PC-3 (cell line): ENCODE results near the gene FBXL13.

Source experiments
- CTCF ChIP-seq: fragments of 300-600 bp; sonication (generic); conservative IDR thresholded peaks from 2 replicates; pipeline ENCODE4 v1.5.1; 2017; ENCODE audit warnings: antibody characterized with exemption, low read depth, mild to moderate bottlenecking, low read length
- EZH2 ChIP-seq: fragments of 300-600 bp; sonication (generic); IDR thresholded peaks from one replicate; pipeline ENCODE4 v1.6.1; 2017; ENCODE audit warnings: antibody characterized with exemption, mild to moderate bottlenecking, low read length; ENCODE audit not compliant: unreplicated experiment
- EZH2phosphoT487 ChIP-seq: fragments of 300-600 bp; sonication (generic); IDR thresholded peaks from 2 replicates; pipeline ENCODE4 v1.6.1; 2018; ENCODE audit warnings: mild to moderate bottlenecking, antibody characterized with exemption, low read length, borderline replicate concordance

GRCh38 chr7:102994567-102994966 is 80.0 kb downstream of the FBXL13 start:
- no peak for TF ChIP-seq CTCF
- no peak for TF ChIP-seq EZH2
- TF ChIP-seq EZH2phosphoT487, result no peak
